DMS114 treated with DMSO at 0.1 percent for 48 hours (cell line): ENCODE data around the gene PRR16.
"Not testable (repeated sequence)": the region's sequence is repeated elsewhere in the genome, so short reads cannot be mapped to it uniquely, and the experiment has no call there.

Experiments used
- DNase-seq: peaks from one replicate; lab custom pipeline; 2025; ENCODE audit not compliant: unreplicated experiment; lab: John Stamatoyannopoulos, UW

PRR16 gene

DNA sequence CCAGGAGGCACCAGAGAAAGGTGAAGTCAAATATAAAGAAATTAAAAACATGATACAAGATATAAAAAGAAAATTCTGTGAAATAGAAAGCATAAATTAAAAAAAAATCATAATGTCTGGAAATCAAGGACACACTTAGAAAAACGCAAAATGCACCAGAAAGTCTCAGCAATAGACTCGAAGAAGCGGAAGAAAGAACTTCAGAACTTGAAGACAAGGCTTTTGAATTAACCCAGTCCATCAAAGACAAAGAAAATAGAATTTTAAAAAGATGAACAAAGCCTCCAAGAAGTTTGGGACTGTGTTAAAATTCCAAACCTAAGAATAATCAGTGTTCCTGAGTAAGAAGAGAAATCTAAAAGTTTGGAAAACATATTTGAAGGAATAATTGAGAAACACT lies 168.3 kb downstream of the PRR16 start:
- DNase-seq = no peak

DNA sequence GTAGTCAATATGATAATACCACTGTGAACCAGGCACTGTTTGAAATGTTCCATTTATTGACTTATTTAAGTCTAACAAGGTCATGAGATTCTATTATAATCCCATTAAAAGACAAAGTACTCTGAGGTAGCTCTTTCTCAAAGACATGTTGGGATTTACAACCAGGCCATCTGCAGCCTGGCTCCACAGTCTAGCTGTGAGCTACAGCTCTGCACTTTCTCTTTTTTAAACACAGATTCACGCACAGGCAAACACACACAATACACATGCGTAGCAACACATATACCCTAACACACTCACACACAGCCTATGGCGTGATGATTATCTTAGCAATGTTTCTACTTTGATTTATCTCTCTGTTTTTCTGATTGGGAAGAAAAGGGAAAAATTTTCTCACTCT lies 174.3 kb downstream of the PRR16 start:
- DNase-seq = no peak

DNA sequence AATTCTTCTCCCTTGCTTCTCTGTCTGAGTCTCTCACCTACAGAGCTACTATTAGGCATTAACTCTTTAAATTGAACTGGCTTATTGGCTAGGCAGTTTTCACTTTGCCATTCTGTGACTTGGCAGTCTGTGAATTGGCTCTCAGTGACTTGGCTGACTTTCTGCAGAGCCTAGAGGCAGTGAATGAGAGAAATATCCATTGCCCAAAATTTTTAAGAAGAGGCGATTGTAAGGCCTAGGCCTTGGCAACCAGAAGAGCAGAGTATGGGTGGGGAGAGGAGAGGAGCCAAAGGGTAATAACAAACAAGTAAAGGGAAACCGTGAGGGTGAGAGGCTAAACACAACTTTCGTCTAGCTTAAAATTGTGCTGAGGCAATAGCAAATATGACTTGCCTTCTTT lies 176.7 kb downstream of the PRR16 start:
- no peak for DNase-seq

DNA sequence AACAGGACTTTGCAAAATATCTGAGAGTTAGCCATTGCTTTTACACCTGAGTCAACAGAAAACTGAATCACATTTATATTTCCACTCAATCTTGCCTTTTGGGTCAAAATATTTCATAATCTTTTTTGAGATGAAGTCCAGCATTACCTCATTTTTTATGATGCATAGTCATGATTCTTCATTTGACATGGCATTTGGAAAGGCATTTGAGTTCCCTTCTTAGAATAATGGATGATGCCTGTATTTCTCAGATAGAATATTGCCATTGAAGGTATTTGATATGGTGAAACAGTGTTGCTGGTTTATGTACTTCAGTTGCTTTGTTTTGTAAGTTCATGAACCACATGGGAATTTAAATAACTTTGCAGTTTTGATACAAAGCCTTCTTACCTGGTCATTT lies 180.4 kb downstream of the PRR16 start:
- DNase-seq = no peak

DNA sequence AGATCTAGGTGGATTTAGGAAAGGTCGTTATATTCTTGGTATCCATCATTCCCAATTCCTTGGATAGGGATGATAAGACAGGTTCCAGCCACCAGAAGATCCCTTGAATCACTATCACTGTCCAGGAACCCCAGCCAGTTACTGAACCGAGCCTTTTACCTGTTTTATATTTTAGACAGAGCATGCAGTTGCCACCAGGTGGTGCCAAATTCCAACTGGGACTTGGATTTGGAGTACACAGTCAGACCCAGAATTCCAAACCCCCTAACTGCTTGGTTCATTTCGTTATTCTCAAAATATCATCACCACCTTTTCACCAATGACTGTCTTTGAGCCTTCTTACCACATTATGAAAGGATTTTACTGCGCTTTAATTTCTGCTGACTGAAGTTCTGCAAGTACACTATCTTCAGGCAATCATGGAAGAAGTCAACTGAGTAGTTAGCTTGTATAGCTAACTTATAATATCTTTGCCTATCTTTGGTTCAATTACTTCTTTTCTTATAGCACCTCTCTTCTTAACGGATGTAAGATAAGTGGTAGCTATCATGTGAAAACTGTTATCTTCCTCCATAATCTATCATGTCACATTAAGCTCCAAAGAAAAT lies 191.8 kb downstream of the PRR16 start:
- no peak for DNase-seq

DNA sequence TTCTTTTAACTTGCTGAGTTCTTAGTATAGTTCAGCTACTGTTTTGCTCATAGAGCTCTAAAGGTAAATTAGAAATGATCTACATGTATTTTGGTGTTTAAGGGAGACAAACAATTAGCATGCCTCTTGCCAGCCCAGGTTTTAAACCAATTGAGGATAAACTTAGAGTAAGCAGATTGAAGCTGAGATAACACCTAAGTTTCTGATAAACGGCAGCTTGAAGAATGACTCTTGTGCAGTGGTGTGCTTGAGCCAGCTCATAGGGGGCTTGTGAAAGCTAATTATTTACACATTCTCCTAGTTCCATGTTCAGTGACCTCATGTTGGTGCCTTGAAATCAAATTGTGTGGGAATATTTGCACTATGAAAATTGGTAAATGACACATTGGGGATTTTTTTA lies 193.0 kb downstream of the PRR16 start:
- no peak for DNase-seq

DNA sequence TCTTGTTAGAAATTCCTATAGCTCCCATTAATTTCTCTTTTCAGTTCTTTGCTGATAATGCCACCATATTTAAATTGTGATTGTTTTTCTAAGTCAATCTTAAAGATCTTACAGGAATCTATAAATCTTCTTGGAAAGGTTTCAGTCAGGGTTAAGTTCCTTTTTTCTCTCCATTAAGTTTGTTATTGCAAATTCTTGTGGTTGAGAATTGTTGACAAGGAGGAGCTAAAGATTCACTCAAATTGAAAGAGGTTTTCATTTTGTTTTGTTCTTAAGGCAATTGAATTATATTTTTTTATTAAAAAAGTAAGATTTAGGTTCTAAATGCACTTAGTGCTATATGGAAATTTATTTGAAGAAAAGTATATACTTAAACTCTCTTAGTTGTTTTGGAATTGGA lies 213.4 kb downstream of the PRR16 start:
- DNase-seq = no peak

DNA sequence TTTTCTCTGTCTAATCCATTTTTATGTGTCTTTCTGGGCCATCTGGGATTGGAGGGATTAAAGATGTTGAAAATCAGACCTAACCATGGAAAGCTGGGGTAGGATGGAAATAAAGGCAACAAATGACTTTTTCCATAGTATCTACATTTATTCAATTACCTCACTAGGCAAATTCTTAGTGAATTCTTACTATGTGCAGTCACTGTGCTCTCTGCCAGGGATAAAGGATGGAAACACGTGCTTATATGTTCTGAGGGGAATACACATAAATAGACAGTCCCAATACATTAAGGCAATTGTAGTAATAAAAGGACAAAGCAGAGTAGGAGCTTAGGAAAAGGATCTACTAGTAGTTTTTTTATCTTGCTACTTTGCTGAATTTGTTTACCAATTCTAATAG lies 214.2 kb downstream of the PRR16 start:
- no peak for DNase-seq

DNA sequence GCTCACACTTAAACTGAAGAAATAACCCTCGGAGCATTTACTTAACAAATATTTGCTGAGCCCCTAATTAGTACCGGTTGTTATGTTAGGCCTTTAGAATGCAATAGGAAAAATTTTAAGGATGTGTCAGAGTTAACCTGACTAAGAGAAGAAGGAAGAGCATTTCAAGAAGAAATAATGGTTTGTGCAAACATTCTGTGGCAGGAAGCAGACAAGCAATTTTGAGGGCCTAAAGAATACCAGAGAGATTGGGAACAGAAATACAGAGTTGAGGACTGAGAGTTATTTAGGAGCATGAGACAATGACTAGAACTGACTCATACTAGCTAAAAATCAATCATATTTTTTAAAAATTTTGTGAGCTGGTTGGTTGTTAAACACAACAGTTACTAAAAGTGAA lies 218.8 kb downstream of the PRR16 start:
- no peak for DNase-seq

DNA sequence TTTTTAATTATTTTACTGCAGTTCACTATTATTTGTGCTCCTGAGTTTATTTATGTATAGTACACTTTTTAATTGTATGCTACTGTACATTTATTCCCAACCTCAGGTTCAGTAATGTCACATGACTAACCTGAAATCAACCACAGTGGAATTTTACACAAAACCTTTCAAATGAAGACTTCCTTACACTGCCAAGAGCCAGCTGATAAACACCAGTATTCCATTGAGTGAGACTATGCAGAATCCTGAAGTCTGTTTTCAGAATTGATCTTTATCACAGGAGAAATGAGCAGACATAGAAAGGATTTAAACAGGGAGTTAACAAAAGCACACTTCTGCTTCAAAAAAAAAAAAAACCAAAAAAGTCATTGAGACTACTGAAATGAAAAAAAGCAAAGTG lies 219.5 kb downstream of the PRR16 start:
- no peak for DNase-seq

DNA sequence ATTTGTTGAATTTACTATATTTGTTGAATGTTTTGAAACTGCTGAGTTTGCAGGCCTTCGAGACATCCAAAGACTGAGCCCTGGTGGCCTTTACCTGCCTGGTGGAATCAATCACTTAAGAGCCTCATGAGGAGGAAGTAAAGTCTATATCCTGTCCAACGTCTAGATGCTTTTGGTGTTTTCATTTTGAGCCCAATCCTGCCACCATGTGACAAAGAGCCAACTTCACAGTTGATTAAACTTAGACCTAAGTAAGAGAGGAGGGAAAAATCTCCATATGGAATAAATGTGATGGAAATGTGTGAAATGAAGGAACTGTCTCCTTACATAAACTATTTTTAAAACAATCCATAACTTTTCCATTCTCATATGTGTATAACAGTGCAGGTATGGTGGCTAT lies 220.1 kb downstream of the PRR16 start:
- no peak for DNase-seq

DNA sequence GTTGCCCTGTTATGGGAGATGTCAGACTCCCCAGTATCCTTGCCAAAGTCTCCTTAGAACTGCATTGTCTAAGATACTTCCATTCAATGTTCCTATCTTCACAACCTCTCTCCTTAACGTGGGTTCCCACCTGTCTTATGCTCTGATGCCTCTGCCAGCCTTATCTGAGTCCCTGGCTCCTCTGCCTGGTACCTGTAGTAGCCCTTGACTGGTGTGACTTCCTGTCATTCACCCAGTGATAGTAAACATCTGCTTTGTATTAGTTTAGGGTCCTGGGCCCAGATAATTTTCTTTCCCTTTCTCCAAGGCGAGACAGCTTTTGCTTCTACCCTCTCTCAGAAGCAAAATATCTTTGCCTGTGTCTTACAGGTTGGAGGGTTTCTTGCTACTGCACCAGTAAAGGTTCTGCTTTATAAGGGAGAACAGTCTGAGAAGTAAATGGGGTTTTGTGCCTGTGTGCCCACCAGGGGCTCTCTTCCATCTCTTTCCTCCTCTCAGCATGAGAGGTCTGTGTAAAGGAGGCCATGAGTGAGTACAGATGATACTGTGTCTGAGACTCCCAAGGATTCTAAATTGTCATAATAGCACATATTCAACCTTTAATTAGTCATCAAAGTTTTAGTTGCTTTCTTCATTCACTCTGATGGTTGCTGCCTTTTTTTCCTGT lies 220.8 kb downstream of the PRR16 start:
- peak; percentile 8 for DNase-seq

DNA sequence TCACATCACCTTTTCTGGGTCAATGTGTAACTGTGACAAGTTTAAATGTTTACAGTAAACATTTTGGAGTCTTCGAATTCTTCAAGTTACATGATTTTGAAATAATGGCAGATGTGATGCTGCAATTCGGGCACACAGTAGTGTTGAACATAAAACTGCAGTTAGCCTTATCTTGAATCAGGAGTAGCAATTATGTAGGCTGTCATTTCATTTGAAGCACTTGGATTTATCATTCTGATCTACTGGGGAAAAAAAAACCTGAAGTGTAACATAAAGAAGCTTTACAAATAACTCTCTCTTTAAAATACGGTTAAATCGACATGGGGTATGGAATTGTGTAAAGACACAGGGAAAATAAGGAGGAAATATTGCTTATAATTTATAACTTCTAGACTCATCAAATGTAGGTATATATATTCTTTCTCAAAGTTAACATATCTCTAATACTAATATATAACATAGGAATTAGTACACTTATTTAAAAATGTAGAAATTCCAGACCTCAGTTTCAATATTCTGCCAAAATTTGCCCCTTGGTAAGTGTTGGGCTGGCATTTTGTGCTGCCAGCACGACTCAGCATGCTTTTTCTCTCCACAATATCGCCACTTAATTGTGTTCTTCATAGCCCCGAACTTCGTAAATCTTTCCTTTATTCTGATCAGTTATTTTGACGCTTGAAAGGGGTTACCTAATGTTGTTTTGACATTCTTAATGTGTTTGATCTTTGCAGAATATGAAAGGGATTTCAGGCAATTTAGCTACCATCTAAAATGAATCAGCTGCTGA lies 226.7 kb downstream of the PRR16 start:
- no peak for DNase-seq

DNA sequence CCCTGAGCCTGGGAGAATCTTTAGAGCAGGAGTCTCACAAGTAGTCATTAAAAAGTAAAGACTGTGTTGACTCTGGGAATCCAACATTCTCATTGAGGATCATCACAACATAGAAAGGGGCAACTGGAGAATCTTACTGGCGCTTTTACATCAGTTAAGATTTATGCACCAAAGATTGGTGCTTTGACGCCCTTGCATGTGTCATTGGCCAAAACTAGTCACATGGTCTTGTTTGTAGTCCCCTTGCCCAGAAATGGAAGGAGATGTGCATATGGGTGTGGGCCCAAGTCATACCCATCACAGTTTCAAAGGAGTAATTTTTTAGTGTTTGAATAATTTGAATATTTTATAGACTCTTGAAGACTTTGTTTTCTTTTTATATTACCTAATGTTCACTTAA lies 228.2 kb downstream of the PRR16 start:
- DNase-seq = no peak

DNA sequence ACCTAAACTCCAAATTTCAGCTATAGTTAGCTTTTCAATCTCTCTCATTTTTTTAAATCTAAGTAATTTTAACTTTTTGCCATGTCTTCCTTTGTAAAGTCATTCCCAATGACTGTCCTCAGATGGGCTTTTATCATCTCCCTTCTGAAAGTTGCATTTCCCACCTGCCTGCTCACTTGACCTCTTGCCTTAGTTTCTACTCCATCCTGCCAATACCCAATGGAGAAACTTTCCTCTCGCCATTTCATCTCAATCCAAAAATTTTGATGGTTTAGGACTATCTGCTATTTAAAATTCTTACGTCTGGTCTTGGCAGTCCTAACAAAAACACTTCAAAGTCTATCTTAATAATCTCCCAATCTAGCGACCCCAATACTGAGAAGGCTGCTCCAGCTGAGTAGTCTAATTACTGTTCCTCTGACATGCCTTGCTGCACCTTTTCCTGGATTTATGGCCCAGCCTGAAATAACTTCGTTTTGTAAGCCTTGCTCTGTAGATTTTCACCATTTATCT lies 231.3 kb downstream of the PRR16 start:
- DNase-seq = no peak

DNA sequence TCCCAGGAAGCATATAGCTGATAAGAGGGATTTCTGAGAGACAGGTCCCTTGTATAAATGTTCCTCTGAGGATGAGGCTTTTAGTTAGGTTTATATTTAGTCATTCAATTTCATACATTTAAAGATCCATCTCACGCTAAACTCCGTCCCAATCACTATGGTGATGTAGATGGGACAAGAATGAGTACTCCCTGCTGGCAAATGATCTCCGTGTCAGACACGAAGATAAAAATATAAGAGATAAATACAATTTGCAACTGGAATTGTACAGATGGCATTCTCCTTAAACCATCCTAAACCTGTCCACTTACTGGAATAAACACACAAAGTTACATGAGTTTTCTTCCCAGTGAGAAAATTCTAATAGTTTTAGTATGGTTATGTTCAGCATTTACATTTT lies 233.0 kb downstream of the PRR16 start:
- DNase-seq = no peak

DNA sequence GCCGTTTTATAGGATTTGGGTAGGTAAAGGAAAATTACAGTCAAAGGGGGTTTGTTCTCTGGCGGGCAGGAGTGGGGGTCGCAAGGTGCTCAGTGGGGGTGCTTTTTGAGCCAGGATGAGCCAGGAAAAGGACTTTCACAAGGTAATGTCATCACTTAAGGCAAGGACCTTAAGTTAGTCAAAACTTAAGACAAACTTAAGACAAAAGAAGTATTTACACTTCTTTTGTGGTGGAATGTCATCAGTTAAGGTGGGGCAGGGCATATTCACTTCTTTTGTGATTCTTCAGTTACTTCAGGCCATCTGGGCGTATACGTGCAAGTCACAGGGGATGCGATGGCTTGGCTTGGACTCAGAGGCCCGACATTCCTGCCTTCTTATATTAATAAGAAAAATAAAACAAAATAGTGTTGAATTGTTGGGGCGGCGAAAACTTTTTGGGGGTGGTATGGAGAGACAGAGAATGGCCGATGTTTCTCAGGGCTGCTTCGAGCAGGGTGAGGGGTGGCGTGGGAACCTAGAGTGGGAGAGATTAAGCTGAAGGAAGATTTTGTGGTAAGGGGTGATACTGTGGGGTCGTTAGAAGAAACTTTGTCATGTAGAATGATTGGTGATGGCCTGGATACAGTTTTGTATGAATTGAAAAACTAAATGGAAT lies 233.7 kb downstream of the PRR16 start:
- DNase-seq = not testable (repeated sequence)

DNA sequence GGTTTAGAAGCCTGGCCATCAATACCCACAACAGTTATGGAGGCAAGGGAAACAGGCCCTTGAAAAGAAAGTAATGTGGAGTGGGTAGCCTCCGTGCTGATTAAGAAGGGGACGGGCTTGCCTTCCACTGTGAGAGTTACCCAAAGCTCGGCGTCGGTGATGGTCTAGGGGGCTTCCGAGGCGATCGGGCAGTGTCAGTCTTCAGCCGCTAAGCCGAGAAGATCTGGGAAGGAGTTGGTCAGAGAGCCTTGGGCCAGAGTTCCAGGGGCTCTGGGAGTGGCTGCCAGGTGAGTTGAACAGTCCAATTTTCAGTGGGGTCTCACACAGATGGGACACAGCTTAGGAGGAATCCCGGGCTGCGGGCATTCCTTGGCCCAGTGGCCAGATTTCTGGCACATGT lies 236.6 kb downstream of the PRR16 start:
- not testable (repeated sequence) for DNase-seq

DNA sequence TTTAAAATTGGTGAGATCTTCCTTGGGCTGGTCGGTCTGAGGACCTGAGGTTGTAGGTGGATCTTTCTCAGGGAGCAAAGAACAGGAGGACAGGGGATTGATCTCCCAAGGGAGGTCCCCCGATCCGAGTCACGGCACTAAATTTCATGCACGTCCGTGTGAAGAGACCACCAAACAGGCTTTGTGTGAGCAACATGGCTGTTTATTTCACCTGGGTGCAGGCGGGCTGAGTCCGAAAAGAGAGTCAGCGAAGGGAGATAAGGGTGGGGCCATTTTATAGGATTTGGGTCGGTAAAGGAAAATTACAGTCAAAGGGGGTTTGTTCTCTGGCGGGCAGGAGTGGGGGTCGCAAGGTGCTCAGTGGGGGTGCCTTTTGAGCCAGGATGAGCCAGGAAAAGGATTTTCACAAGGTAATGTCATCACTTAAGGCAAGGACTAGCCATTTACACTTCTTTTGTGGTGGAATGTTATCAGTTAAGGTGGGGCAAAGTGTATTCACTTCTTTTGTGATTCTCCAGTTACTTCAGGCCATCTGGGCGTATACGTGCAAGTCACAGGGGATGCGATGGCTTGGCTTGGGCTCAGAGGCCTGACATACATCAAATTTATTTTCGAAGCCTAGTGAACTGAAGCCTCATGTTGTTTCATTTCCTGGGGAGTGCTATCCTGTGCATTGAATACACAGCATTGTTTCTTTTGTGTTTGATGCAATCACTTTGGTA lies 238.9 kb downstream of the PRR16 start:
- not testable (repeated sequence) for DNase-seq

DNA sequence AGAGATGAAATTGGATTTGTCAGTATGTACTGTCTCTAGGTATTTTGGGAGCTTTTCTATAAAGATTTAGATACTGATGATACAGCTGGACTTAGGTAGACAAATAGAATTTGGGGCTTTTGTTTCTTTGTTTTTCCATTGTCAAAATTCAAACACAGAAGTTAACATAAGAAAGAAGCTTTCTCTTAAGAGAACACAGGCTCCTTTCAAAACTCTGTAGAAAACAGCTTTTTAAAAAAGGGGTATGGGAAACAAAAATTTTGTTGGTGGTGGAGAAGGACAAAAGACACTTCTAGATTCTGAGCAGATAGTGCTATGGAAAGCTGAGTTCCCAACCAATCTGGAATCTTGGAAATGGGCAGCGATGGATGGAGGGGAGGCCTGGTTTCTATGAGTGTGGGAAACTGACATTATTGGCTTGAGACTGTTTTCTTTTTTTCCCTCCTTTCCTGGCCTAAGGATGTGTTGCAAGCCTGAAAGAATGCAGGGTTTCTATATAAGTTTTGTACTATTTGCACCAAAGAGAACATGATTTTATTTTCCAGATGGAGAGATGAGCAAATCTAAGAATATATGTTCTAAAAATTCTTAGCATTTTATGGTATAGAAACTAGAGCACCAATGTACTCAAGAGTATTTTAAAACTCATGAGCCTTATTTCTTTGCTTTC lies 240.0 kb downstream of the PRR16 start:
- DNase-seq = no peak
